ENCODE measurements around the gene SPSB2. TPM values are rescaled to one million over a fixed set of nuclear protein-coding genes. Genes with fewer than 3 reads are reported as not detected.

SPSB2 gene
- total and polyA plus RNA-seq, 2 experiments from 2014 or later, result 8.2 to 13.1 TPM

GRCh38 chr12:6849427-6849826 lies 23.7 kb downstream of the SPSB2 start (continued):
- no peak for TF ChIP-seq ETS1 (IDR thresholded peaks at IDR 0.05)
- TF ChIP-seq NANOG (IDR thresholded peaks at IDR 0.05; ENCODE audit: borderline replicate concordance), result no peak
- TF ChIP-seq, protein P1, sequence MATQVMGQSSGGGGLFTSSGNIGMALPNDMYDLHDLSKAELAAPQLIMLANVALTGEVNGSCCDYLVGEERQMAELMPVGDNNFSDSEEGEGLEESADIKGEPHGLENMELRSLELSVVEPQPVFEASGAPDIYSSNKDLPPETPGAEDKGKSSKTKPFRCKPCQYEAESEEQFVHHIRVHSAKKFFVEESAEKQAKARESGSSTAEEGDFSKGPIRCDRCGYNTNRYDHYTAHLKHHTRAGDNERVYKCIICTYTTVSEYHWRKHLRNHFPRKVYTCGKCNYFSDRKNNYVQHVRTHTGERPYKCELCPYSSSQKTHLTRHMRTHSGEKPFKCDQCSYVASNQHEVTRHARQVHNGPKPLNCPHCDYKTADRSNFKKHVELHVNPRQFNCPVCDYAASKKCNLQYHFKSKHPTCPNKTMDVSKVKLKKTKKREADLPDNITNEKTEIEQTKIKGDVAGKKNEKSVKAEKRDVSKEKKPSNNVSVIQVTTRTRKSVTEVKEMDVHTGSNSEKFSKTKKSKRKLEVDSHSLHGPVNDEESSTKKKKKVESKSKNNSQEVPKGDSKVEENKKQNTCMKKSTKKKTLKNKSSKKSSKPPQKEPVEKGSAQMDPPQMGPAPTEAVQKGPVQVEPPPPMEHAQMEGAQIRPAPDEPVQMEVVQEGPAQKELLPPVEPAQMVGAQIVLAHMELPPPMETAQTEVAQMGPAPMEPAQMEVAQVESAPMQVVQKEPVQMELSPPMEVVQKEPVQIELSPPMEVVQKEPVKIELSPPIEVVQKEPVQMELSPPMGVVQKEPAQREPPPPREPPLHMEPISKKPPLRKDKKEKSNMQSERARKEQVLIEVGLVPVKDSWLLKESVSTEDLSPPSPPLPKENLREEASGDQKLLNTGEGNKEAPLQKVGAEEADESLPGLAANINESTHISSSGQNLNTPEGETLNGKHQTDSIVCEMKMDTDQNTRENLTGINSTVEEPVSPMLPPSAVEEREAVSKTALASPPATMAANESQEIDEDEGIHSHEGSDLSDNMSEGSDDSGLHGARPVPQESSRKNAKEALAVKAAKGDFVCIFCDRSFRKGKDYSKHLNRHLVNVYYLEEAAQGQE (IDR thresholded peaks at IDR 0.05; ENCODE audit: unreplicated experiment), result no peak
- no peak for TF ChIP-seq ZNF331 (CRISPR knock-in tag; IDR thresholded peaks at IDR 0.05; ENCODE audit: low read depth)

DNA sequence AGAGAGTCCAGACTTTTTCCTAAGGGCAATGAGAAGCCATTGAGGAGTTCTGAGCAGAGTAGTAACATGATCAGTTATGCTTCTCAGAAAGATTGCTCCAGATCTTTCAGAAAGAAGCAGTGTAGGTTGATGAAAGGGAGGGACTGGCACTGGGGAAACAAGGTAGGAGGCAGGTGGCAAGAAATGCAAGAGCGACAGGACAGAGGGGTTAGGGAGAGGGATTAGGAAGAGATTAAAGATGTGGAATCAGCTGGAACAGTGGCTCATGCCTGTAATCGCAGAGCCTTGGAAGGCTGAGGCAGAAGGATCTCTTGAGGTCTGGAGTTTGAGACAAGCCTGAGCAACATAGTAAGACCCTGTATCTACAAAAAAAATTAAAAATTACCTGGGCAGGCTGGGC lies 25.4 kb downstream of the SPSB2 start:
- H3K27me3 Mint-ChIP-seq (ENCODE audit: insufficient read depth, low read depth, poor library complexity), result peaks cover 32% of the 10 kb centered on the region
- peaks cover 16% of the 10 kb centered on the region for H3K79me2 ChIP-seq (replicated peaks; ENCODE audit: insufficient read depth)
- H3F3A ChIP-seq (replicated peaks; ENCODE audit: low read depth), result 0 out of 2 replicates have a peak, but pooled peaks cover 3% of the 10 kb centered on the region
- no peaks in the 10 kb centered on the region; the same call in 1 of the 2 replicates for H4K20me1 ChIP-seq (replicated peaks; ENCODE audit: insufficient read depth)
- H3K27me3 ChIP-seq (ENCODE audit: insufficient read depth), result no peaks in the 10 kb centered on the region
- H3K4me3 Mint-ChIP-seq, result no peak overlapping the region
- no peak overlapping the region for H2AFZ ChIP-seq
- H3K4me1 ChIP-seq (ENCODE audit: insufficient read depth), result peaks cover 5% of the 10 kb centered on the region; the same call in 1 of the 2 replicates
- H3K9me2 ChIP-seq (ENCODE audit: insufficient read depth), result no peaks in the 10 kb centered on the region
- ATAC-seq, result no peak
- no peak overlapping the region for H3K27ac Mint-ChIP-seq
- no peak overlapping the region for H3K4me2 ChIP-seq
- TF ChIP-seq STAT1 (IDR thresholded peaks at IDR 0.05; ENCODE audit: unreplicated experiment), result no peak
- TF ChIP-seq, protein P1 (IDR thresholded peaks at IDR 0.05; ENCODE audit: unreplicated experiment), result no peak
- TF ChIP-seq ZNF331 (CRISPR knock-in tag; IDR thresholded peaks at IDR 0.05; ENCODE audit: low read depth), result no peak
- peaks cover 5% of the 10 kb centered on the region; the same call in 2 of the 3 replicates for H3K4me1 Mint-ChIP-seq
- H3K36me3 ChIP-seq (ENCODE audit: insufficient read depth), result peaks cover 28% of the 10 kb centered on the region
- no peaks in the 10 kb centered on the region for H3K9me3 Mint-ChIP-seq
- H3K4me3 ChIP-seq, result no peak overlapping the region
- H3K27ac ChIP-seq (ENCODE audit: low read depth), result no peak overlapping the region
- no peak for DNase-seq (ENCODE audit: low spot score)
- H3K36me3 Mint-ChIP-seq (ENCODE audit: low read depth), result peaks cover 65% of the 10 kb centered on the region

All from GM23338 (cell line).